HG03025 (cell line): Measurements from ENCODE around the gene LRRC28.

Experiments
- ATAC-seq: cut with Tn5 transposase; IDR thresholded peaks from one replicate; pipeline ENCODE4 v1.9.1; 2021; ENCODE audit warnings: mild to moderate bottlenecking, moderate library complexity; ENCODE audit not compliant: unreplicated experiment, low FRiP score

Gene LRRC28

DNA sequence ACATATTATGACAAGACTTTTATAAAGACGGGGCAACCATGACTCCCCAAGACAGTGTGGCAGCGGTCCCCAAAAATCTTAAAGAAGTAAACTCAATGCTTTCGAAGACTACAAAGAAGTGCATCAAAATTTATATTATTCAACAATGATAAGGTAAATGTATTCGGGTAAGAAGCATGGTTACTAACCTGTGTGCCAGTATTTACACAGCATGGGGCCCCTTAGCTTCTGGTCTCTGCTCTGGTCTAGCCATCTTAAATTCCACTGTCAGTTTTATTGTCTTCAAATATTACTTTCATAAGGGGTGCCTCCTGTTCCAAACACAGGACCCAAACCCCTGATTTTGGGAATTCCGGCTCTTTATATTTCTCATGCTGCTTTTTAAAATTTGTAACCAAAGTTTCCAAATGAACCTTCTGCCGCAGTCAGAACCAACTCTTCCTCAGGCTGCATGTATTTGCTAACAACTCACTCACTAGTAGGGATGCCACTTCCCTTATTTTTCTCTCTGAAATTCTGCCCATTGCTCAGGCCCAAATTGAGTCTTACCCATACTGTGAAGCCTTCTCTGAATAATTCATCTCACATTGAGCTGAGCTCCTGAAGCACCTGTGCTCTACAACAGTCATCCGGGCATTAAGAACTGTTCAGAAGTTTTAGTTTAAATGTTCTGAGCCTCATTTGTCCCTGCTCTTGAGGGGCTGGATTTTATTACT lies 3.1 kb upstream of the LRRC28 start:
- no peak for ATAC-seq

DNA sequence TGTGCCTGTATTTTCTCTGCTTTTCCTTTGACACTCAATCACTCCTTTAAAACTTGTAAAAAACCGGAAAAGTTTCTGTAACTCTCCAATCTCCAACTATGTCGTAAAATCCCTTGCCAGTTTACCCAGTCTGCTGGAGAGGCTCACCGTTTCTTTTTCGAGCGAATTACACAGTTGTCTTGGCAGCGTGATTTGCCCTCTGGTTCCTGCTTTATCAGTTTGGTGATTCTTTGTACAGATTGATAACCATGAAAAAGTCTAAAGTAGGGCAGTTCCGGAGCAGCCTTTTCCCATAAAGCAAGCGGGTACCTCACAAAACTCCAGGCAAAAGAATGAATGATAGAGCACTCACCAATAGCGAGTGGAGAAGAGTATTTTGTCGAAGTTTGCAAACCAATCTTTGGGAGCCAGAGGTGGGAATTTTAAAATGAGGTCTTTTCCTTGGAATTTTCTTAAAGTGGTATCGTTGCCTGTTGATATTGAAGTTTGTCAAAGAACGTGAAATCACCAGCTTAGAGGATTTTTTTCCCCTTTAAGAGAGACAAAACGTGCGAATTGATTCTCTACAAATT lies 1.9 kb upstream of the LRRC28 start, which contains the start of gene TTC23:
Gene TTC23, minus strand, starts transcription at position 312 of the 572 bp plus-strand sequence. CDS start 20,869 bp downstream, outside the sequence.
- ATAC-seq: no peak

DNA sequence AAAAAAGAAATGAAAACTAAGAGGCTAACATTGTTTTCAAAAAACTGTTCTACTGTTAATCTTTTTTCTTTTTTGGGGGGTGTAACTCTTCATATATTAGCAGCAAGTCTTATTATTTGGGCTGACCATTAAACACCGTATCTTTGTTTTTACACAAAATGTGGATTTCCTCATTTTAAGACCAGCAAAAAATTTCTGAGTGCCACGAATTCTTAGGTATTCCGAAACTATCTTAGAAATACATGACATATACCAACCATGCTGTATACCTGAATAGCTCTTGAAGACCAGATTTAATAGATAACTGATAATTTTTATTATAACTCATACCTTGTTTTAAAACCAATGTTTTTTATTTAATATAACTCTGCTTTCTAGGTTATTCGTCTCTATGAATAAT lies 1.3 kb upstream of the LRRC28 start:
- no peak for ATAC-seq

DNA sequence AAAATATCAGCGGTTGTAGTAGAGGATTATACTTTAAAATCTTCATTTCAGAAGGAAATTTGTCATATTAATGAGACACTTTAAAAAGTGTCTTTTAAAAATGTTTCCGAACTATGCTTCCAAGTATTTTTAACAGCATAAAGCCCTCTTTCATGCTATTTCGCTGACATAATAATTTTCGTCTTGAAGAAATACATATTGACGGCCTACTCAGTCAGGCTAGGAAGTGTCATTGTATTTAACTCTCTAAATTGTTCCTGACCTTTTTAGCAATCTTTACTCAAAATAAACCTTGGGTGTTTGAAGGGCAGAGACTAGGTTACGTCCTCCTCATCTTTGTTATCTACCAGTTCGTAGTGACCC lies 806 bp upstream of the LRRC28 start:
- no peak for ATAC-seq

DNA sequence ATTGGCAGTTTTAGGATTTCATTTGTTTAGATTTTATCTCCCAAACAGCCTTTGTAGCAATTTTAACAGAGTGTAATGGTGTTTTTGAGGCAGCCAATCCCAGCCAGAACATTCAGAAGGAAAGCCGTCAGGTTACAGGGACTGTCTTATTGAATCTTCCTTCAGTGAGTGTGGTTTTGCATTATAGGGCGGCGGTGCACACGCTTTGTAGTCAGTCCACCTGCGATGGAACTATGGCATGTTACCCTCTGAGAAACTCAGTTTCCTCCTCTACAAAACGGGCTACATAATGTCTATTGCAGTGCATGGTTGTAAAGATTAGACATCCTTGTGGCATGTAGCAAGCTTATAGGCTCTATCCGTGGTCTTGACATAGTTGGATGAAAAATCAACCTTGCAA lies 1.0 kb downstream of the LRRC28 start:
- ATAC-seq: no peak

DNA sequence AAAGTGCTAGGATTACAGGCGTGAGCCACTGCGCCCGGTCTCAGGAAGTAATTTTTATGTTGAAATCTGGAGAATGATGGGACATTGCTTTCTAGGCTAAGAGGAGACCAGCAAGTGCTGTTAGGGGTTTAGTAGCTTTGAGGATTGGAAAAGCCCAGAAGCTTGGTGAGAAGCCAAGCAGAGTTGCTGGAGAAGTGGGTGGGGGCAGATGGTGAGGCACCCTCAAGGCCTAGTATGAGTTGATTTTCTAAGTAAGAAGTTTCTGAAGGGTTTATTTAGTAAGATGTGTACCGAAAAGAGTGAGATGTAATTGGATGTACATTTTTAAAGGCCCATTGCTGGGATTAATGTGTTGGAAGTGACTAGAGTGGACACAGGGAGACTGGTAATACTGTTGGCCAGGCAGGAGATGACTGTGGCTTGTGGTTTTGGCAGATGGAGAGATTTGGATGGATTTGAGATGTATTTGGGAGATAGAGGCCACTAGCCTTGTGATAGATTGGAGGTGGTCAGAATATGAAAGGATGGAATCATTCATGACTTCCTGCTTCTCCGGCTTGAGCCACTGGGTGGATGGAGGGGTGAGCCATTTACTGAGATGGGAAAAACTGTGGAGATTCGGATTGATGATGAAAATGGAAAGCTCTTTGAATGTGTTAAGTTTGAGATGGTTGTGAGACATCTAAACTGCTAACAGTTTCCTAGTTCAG lies 2.3 kb downstream of the LRRC28 start:
- no peak for ATAC-seq

DNA sequence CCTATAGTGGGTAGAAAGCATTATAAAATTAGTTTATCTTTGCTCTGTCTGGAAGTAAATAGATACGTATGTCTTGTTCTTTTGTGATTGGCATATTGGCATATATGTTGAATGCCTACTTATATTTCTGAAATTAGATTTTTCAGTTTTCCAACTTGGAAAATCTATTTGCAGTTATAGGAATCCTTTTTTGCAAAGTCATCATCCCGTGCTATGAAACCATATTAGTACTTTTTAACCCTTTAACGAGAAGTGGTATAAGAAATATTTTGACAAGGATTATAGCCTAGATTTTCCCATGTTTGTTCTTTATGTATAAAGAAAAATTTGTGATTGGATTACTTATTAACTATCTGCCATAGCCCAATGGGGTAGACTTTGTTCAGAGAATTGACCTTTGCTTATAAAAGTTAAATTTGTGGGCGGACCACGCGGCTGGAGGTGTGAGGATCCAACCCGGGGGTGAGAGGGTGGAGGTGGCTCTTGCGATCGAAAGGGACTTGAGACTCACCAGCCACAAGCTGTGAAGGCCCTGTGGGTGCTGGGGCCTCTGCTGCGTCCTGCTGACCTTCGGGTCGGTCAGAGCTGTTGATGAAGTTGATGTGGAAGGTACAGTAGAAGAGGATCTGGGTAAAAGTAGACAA lies 5.9 kb downstream of the LRRC28 start:
- no peak for ATAC-seq

DNA sequence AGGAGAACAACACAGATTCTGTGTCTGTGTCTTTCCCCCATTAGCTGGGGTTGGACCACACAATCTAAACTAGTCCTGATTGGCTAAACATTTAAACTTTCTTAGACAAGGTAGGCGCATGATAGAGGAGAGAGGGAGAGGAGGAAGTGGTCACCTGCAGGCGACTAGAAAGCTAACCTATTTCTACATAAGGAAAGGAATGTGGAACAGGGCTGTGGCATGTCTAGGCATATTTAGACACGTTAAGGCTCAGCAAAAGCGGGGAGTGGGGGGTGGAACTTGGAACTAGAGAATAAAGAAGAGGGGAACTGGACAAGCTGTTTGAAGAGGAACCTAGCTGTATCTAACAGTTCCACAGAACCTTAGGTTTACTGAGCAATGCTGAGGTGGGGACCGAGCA lies 12.8 kb downstream of the LRRC28 start:
- no peak for ATAC-seq

DNA sequence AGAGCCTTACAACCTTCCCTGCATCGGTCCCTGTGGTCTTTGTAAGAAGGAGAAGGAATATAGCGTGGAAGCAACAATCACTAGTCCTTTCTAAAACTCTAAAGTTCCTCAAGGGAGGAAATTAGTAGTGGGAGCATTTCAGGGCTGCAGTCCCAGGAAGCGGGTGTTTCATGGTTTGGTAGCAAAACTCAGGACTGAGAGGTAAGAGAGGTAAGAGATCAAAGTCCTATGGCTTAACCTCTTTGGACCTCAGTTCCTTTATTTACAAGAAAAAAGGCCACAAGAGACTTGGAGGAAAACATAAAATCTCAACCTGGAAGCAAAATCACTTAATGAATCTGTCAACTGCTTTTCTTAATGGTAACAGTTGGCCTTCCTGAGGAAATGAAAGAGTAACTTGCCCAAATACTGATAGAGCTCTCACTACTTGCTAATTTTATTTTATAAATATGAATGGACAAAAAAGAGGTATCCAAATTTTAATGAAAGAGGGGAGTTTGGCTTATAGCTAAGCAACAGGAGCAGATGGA lies 14.3 kb downstream of the LRRC28 start:
- no peak for ATAC-seq

DNA sequence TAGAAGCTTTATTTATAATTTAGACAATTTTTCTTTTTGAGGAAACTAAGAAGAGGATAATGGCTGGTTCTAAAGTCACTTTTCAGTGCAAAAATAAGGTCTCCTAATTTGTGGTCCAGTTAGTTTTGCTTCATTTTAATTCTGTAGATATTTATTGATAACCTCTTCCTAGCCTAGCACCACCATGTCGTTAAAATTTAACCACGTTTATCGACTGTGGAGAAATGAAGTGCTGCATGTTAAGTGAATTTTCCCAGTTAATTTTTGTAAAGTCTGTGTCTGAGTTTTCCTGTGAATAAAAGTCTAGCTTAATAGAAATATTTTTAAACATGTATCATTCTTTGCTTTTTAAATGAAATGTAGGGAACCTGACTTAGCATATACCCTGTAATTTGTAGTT lies 16.7 kb downstream of the LRRC28 start:
- no peak for ATAC-seq

DNA sequence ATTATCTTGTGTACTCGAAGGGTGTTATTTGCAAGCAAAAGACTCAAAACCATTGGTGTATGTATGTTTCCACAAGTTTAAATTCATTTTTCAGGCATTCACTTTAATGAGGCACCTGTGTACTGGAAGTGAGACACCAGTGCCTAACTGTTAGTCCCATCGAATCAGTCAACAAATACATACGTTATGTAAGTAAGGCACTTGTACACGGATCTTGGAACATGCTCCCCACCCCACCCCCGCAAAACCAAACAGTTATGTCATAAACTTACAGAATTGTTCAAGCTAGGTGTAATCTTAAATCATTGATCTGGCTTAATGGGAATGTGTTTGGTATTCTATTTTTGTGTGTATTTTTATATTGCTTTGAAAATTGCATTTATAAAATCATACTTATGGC lies 17.1 kb downstream of the LRRC28 start:
- no peak for ATAC-seq

DNA sequence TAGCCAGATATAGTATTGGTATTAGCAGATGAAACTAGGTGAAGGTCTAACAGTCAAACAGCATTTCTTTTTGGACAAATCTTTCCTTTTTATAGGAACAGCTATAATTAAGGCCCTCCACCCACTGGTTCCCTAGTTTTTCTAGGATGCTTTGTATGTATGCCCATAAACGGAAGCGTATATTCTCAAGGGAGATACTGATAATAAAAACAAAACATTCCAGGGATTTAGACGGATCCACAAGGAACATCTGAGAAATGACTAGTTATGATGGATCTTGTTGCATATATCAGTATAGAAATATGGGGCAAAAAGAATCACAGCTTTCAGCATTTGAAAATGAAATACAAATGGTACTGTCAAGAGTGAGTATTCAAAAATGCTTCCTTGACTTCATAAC lies 22.5 kb downstream of the LRRC28 start:
- no peak for ATAC-seq

DNA sequence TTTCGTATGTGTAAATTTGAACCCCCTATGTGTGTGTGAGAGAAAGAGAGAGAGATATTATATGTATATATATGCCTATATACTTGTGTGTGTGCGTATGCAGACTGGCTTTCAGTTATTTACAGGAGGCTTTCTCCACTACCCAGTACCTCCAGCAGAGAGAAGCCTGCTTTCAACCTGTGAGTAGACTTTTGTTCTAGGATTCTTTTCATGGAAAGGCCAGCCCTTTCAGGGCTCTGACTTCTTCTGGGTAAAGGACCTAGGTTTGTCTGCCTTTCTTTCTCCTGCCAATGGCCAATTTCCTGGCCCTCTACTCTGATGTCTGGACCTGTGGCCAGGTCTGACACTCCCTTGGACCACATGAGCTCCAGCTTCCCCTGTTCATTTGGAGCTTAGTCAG lies 23.8 kb downstream of the LRRC28 start:
- ATAC-seq: no peak

DNA sequence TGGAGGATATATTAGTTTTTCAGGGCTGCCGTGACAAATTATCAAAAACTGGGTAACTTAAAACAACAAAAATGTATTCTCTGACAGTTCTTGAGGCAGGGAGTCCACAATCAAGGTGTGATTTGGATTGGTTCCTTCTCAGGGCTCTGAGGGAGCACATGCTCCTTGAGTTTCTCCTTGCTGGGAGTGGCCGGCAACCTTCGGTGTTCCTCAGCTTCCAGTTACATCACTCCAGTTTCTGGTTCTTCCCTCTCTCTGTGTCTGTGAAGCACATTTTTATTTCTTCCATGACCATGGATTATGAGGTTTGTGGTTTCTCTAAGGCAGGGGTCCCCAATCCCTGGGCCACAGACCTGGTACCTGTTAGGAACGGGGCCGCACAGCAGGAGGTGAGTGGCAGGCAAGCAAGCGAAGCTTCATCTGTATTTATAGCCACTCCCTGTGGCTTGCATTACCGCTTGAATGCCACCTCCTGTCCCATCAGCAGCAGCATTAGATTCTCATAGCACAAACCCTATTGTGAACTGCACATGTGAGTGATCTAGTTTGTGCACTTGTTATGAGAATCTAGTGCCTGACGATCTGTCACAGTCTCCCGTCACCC lies 24.3 kb downstream of the LRRC28 start:
- ATAC-seq: no peak

DNA sequence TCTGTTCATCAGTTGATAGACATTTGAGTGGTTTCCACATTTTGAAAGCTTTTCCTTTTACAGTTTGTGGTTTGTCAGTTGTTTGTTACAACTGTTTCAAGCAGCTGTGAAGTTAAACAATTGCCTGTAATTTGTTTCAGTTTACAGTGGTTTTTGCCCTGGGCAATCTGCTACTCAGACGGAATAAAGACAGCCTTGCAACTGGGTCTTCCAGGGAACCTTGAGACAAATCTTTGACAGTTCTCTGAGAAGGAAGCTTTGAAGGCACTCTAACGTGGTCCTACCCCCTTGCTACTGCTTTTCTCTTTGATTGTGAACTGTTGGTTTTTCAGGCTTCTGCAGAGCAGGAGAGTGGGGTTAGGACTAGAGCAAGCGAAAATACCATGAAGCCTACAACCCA lies 28.0 kb downstream of the LRRC28 start:
- ATAC-seq: no peak

DNA sequence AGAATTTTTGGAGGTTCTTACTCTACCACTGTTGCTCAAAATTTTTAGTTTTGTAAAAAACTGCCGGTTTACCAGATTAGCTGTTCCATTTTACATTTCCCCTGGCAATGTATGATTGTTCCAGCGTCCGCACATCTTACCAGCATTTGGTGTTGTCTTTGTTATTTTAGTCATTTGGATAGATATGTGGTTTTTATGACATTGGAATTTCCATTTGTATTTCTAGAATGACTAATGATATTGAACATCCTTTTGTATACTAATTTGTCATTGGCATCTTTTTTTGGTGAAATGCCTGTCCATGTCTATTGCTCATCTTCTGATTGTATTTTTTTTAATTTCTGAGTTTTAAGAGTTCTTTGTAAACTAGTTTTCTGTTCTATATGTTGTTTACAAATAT lies 28.5 kb downstream of the LRRC28 start:
- no peak for ATAC-seq

DNA sequence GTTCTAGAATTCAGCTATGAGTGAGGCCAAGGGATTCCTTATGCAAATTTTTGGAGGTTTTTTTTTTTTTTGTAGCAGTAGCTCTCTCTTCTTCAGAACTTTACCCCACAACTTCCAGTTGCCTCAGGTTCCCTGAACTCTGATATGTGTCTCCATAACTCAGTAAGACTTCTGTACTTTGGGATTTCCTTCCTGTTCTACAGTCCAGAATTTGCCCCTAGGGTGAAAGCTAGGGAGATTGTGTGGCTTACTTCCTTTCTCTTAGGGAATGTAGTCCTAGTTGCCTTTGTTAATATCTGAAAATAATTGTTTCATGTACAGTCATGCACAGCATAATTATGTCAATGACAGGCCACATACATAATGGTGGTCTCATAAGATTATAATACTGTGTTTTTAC lies 30.8 kb downstream of the LRRC28 start:
- ATAC-seq: no peak

DNA sequence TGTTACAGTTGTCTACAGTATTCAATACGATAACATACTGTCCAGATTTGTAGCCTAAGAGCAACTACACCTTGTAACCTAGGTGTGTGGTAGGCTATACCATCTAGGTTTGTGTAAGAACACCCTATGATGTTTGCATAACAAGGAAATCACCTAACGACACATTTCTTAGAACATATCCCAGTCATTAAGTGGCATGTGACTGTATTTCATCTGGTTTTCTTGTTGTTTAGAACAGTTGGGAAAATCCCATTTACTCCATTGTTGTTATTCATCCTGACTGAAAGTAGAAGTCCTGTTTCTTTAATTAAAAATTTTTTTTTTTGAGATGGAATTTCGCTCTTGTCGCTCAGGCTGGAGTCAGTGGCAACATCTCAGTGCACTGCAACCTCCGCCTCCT lies 31.3 kb downstream of the LRRC28 start:
- no peak for ATAC-seq

DNA sequence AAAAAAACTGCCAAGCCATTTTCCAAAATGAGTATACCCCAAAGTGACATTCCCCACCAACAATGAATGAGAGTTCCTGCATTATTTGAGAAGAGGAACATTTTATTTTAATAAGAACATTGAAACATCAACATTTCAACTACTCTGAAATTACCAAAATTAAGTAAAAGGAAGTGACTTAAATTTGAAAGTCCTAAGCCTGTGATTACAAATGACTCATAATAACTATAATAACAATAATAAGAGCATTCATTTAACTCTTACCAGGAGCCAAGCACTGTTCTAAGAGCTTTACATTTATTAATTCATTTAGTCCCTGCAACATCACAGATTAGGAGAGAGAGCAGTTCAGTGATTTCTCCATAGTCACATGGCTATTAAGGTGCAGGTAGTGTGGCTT lies 32.4 kb downstream of the LRRC28 start:
- no peak for ATAC-seq

DNA sequence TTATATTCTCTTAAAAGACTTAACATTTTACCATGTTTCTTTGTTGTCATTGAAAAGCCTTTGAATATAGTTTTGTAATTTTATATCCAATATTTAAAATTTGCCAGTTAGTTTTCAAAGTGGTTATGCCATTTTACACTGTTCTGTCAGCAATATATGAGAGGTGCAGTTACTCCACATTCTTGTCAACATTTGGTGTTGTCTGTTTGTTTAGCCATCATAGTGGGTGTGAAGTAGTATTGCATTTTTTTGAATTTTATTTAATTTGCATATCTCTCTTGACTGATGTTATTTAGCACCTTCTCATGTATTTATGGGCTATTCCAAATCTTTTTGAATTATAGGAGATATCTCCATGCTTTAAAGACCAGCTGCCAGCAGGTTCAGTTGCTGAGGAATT lies 40.4 kb downstream of the LRRC28 start:
- no peak for ATAC-seq

DNA sequence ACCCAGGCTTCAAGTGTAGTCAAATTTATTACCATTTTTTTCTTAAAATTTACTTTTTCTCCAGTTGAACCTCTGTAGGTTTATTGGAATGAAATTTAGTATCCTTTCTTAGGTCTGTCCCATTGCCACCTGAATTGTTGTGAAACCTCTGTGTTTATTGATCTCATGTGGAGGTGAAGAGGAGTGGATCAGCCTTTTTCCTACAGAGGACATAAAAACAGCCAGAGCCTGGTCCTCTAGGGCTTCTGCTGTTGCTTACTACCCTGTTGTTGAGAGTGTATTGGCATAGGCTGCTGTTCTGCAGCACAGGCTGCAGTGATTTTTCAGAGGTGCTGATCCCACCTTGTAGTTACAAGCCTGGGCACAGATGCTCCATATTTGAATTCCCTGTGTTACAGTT lies 44.6 kb downstream of the LRRC28 start:
- ATAC-seq: no peak
